ENCODE data around the gene SCOC. TPM values are rescaled to one million over a fixed set of nuclear protein-coding genes. Genes with fewer than 3 reads are reported as not detected.

The SCOC gene
- polyA plus RNA-seq, 2 of the 4 experiments (the other 2 are of a cell fraction): 50.0 to 71.9 TPM

DNA sequence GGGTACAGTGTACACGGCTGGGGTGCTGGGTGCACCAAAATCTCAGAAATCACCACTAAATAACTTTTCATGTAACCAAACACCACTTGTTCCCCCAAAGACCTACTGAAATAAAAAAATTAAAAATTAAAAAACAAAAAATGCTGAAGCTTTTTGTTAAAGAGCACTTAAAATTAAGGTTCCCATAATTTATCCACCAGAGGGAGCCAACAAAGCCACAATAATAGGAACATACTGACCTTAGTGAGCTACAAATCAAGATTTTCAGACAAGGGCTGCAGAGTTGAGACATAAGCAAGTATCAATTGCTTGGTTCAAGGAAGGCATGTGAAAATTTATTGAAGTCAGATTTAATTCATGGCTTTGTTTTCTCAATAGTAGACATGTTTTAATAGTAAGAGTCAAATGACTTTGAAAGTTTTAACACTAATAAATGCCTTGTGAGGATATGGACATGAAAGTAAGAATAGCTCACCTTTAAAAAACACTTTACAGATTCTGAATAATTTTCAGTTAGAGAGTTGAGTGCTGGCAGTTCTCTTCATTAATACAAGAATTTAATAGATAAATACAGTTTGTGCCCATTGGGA, 43.0 kb upstream of the SCOC start:
- ATAC-seq (peak in 1 of 2 experiments; percentile 62; a peak in 2 of 6 replicates), FAIRE-seq (no peak), DNase-seq (ENCODE audit: low read depth in 1 of 2, low spot score in 1 of 2) (peak; percentile 18 to 41)
- TF ChIP-seq RAD21 (conservative IDR thresholded peaks at IDR 0.05 in 1 of 2, IDR thresholded peaks at IDR 0.05 in 1 of 2): peak; percentile 27 to 37; a peak in 3 of 5 replicates
- TF ChIP-seq SMC3 (IDR thresholded peaks at IDR 0.05): peak; percentile 51
- TF ChIP-seq, protein P1, sequence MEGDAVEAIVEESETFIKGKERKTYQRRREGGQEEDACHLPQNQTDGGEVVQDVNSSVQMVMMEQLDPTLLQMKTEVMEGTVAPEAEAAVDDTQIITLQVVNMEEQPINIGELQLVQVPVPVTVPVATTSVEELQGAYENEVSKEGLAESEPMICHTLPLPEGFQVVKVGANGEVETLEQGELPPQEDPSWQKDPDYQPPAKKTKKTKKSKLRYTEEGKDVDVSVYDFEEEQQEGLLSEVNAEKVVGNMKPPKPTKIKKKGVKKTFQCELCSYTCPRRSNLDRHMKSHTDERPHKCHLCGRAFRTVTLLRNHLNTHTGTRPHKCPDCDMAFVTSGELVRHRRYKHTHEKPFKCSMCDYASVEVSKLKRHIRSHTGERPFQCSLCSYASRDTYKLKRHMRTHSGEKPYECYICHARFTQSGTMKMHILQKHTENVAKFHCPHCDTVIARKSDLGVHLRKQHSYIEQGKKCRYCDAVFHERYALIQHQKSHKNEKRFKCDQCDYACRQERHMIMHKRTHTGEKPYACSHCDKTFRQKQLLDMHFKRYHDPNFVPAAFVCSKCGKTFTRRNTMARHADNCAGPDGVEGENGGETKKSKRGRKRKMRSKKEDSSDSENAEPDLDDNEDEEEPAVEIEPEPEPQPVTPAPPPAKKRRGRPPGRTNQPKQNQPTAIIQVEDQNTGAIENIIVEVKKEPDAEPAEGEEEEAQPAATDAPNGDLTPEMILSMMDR (IDR thresholded peaks at IDR 0.05): peak; percentile 56
- no peak for TF ChIP-seq PHF8 (IDR thresholded peaks at IDR 0.05; ENCODE audit: borderline replicate concordance, low read depth)
- no peaks in the 10 kb centered on the region for H3K4me1 ChIP-seq
- CTCF ChIA-PET: interaction anchor here (0.6 to 2.1 kb wide), 16 partner anchors 12 to 538 kb away, joined by 3 to 10 read pairs (median 4); no protein-coding TSS in a partner anchor
- 62% methylated on average over 1 of the region's 1 CpG for WGBS (ENCODE audit: missing lambda C conversion rate)
- no peaks in the 10 kb centered on the region for H3K9me3 ChIP-seq
- no peak overlapping the region for H3K4me2 ChIP-seq
- H3K27ac ChIP-seq: no peak overlapping the region
- no peak overlapping the region for H3K4me3 ChIP-seq
- POLR2A ChIA-PET: interaction anchor here (0.7 to 1.3 kb wide), 2 partner anchors 177 to 281 kb away, joined by 3 to 5 read pairs; partner anchors contain the start of gene MAML3

DNA sequence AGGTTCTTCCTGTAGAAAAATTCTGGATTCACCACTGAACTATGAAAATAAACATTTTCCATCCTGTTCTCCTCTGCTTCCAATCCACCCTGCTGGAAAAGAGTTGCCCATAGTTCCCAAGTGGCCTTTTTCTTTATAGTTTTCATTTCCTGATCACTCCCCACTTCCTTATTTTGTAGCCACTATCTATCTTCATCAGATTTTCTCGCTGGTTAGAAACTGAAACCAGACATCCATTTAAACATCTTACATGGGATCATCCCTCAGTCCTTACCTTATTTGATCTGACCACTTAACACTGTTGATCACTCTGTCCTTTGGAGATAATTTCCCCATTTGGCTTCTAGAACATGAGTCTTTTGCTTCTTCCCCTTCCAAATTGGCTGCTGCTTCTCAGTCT, 42.2 kb upstream of the SCOC start:
- ChIA-PET CTCF (interaction anchor here (0.8 to 2.1 kb wide), 7 partner anchors 10 to 278 kb away, joined by 3 to 10 read pairs (median 6); no protein-coding TSS in a partner anchor), POLR2A (interaction anchor here (0.5 to 1.3 kb wide), 2 partner anchors 178 to 209 kb away, joined by 5 read pairs; partner anchors contain the start of gene MAML3)
- Histone ChIP-seq H3K9me3 (no peaks in the 10 kb centered on the region), H3K4me3 (no peak overlapping the region), H3K4me1 (no peaks in the 10 kb centered on the region), H3K27ac (no peak overlapping the region), H3K4me2 (no peak overlapping the region)
- TF ChIP-seq, protein P2, sequence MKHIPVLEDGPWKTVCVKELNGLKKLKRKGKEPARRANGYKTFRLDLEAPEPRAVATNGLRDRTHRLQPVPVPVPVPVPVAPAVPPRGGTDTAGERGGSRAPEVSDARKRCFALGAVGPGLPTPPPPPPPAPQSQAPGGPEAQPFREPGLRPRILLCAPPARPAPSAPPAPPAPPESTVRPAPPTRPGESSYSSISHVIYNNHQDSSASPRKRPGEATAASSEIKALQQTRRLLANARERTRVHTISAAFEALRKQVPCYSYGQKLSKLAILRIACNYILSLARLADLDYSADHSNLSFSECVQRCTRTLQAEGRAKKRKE (CRISPR knock-in tag; IDR thresholded peaks at IDR 0.05; ENCODE audit: low read depth): no peak
- TF ChIP-seq, protein P3, sequence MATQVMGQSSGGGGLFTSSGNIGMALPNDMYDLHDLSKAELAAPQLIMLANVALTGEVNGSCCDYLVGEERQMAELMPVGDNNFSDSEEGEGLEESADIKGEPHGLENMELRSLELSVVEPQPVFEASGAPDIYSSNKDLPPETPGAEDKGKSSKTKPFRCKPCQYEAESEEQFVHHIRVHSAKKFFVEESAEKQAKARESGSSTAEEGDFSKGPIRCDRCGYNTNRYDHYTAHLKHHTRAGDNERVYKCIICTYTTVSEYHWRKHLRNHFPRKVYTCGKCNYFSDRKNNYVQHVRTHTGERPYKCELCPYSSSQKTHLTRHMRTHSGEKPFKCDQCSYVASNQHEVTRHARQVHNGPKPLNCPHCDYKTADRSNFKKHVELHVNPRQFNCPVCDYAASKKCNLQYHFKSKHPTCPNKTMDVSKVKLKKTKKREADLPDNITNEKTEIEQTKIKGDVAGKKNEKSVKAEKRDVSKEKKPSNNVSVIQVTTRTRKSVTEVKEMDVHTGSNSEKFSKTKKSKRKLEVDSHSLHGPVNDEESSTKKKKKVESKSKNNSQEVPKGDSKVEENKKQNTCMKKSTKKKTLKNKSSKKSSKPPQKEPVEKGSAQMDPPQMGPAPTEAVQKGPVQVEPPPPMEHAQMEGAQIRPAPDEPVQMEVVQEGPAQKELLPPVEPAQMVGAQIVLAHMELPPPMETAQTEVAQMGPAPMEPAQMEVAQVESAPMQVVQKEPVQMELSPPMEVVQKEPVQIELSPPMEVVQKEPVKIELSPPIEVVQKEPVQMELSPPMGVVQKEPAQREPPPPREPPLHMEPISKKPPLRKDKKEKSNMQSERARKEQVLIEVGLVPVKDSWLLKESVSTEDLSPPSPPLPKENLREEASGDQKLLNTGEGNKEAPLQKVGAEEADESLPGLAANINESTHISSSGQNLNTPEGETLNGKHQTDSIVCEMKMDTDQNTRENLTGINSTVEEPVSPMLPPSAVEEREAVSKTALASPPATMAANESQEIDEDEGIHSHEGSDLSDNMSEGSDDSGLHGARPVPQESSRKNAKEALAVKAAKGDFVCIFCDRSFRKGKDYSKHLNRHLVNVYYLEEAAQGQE (IDR thresholded peaks at IDR 0.05): no peak
- TF ChIP-seq ZC3H11A (IDR thresholded peaks at IDR 0.05) (no peak), RNF2 (IDR thresholded peaks at IDR 0.05; ENCODE audit: borderline replicate concordance, low read depth) (no peak), HEYL (CRISPR knock-in tag; IDR thresholded peaks at IDR 0.05) (no peak)
- TF ChIP-seq, protein P4, sequence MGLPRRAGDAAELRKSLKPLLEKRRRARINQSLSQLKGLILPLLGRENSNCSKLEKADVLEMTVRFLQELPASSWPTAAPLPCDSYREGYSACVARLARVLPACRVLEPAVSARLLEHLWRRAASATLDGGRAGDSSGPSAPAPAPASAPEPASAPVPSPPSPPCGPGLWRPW (IDR thresholded peaks at IDR 0.05): no peak
- TF ChIP-seq, protein P5, sequence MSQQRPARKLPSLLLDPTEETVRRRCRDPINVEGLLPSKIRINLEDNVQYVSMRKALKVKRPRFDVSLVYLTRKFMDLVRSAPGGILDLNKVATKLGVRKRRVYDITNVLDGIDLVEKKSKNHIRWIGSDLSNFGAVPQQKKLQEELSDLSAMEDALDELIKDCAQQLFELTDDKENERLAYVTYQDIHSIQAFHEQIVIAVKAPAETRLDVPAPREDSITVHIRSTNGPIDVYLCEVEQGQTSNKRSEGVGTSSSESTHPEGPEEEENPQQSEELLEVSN (IDR thresholded peaks at IDR 0.05; ENCODE audit: borderline replicate concordance, low read depth): no peak
- 91% methylated on average over 1 of the region's 1 CpG for WGBS (ENCODE audit: missing lambda C conversion rate)
- ATAC-seq (no peak), FAIRE-seq (no peak), DNase-seq (ENCODE audit: low read depth in 1 of 2, low spot score in 1 of 2) (no peak)

DNA sequence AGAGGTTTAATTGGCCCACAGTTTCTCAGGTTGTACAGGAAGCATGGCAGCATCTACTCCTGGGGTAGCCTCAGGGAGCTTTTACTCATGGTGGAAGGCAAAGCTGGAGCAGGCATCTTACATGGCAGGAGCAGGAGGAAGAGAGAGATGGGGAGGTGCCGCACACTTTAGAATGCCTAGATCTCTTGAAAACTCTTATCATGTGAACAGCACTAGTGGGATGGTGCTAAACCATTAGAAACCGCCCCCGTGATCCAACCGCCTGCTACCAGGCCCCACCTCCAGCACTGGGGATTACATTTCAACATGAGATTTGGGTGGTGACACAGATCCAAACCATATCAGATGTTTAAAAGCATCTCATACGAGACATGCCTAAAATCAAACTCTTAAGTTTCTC, 41.6 kb upstream of the SCOC start:
- CTCF ChIA-PET: interaction anchor here (0.5 to 1.7 kb wide), 4 partner anchors 9 to 729 kb away, joined by 3 to 7 read pairs (median 4); no protein-coding TSS in a partner anchor
- WGBS (ENCODE audit: missing lambda C conversion rate): 87% methylated on average over 5 of the region's 5 CpGs
- no peak for TF ChIP-seq FOSL2 (IDR thresholded peaks at IDR 0.05)
- no peak for TF ChIP-seq FOSL2 (CRISPR knock-in tag; IDR thresholded peaks at IDR 0.05)
- TF ChIP-seq, protein P5 (IDR thresholded peaks at IDR 0.05; ENCODE audit: borderline replicate concordance, low read depth): no peak
- TF ChIP-seq HOXB5 (CRISPR knock-in tag; IDR thresholded peaks at IDR 0.05): no peak
- no peak for TF ChIP-seq FOXS1 (CRISPR knock-in tag; IDR thresholded peaks at IDR 0.05)
- no peak for TF ChIP-seq FOSB (CRISPR knock-in tag; IDR thresholded peaks at IDR 0.05)
- no peak for TF ChIP-seq EP300 (IDR thresholded peaks at IDR 0.05)
- TF ChIP-seq, protein P6, sequence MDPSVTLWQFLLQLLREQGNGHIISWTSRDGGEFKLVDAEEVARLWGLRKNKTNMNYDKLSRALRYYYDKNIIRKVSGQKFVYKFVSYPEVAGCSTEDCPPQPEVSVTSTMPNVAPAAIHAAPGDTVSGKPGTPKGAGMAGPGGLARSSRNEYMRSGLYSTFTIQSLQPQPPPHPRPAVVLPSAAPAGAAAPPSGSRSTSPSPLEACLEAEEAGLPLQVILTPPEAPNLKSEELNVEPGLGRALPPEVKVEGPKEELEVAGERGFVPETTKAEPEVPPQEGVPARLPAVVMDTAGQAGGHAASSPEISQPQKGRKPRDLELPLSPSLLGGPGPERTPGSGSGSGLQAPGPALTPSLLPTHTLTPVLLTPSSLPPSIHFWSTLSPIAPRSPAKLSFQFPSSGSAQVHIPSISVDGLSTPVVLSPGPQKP (IDR thresholded peaks at IDR 0.05; ENCODE audit: low read depth, low read length): no peak
- TF ChIP-seq CBX2 (IDR thresholded peaks at IDR 0.05; ENCODE audit: borderline replicate concordance, low read depth): no peak
- TF ChIP-seq POLR2AphosphoS2 (conservative IDR thresholded peaks at IDR 0.05; ENCODE audit: low read length): no peak
- TF ChIP-seq, protein P4 (IDR thresholded peaks at IDR 0.05): no peak
- no peak for TF ChIP-seq NFE2L2 (conservative IDR thresholded peaks at IDR 0.05; ENCODE audit: low read length)
- no peak for TF ChIP-seq ZNF302 (CRISPR knock-in tag; IDR thresholded peaks at IDR 0.05)
- H3K4me2 ChIP-seq: no peak overlapping the region
- DNase-seq (ENCODE audit: low read depth in 1 of 2, low spot score in 1 of 2): no peak
- no peaks in the 10 kb centered on the region for H3K9me3 ChIP-seq
- H3K4me1 ChIP-seq: no peaks in the 10 kb centered on the region
- FAIRE-seq: no peak
- ATAC-seq: no peak
- H3K4me3 ChIP-seq: no peak overlapping the region
- H3K27ac ChIP-seq: no peak overlapping the region
- POLR2A ChIA-PET: no interaction called here

Data from A549 (cell line).